Motor neuron (in vitro differentiated cells): ENCODE data around the gene CSRP1. TPM values are rescaled to one million over a fixed set of nuclear protein-coding genes. Genes with fewer than 3 reads are reported as not detected.

Experiments used
- ATAC-seq, 8 experiments: fragments of 200-7000 bp; cut with Tn5 transposase; replicated peaks in 6 of 8; 2 replicates each; pipeline ENCODE4 v1.8.0; 2021; ENCODE audit warnings: mild to moderate bottlenecking in 8 of 8, moderate library complexity in 8 of 8
- H3K27ac ChIP-seq, 2 donors: fragments of 250-450 bp; sonication (Bioruptor Pico); 2 replicates each; pipeline ENCODE4 v1.9.0; 2021; ENCODE audit warnings: antibody characterized with exemption in 2 of 2, mild to moderate bottlenecking in 2 of 2, moderate library complexity in 1 of 2
- H3K4me1 ChIP-seq, 2 donors: fragments of 250-450 bp; sonication (Bioruptor Pico); replicated peaks in 1 of 2; 2 replicates each; pipeline ENCODE4 v1.6.1; 2021; ENCODE audit warnings: antibody characterized with exemption in 2 of 2, mild to moderate bottlenecking in 2 of 2, moderate library complexity in 1 of 2
- H3K4me3 ChIP-seq, 5 donors: fragments of 250-450 bp; sonication (Bioruptor Pico); 2 replicates each; pipeline ENCODE4 v1.9.0; 2021; ENCODE audit warnings: antibody characterized with exemption in 5 of 5, mild to moderate bottlenecking in 5 of 5, moderate library complexity in 4 of 5
- WGBS, 10 experiments: fragments of 450-650 bp; shearing (Covaris generic); methylation state at CpG; one replicate each; pipeline ENCODE4 v1.0.0; 2022; 5-methylcytosine and 5-hydroxymethylcytosine counted together
- in situ Hi-C, 9 experiments: fragments of 400-800 bp; cut with MboI; loops; one replicate each; pipeline ENCODE4 v1.15.0; 2021; ENCODE audit warnings: low sequenced_read_pairs in 9 of 9, low pct_unique_long_range_greater_than_20kb in 2 of 9; ENCODE audit not compliant: unreplicated experiment in 9 of 9
- total RNA-seq, 8 experiments: library from RNA; unstranded; fragments of 300-600 nt; gene quantifications; 2 replicates each; pipeline versions ENCODE4 v1.2.3 to v1.2.4, GENCODE V29; 2022

Gene CSRP1
- total RNA-seq, 8 experiments from 2014 or later = 9.0 to 109 (median 54.9) TPM

DNA sequence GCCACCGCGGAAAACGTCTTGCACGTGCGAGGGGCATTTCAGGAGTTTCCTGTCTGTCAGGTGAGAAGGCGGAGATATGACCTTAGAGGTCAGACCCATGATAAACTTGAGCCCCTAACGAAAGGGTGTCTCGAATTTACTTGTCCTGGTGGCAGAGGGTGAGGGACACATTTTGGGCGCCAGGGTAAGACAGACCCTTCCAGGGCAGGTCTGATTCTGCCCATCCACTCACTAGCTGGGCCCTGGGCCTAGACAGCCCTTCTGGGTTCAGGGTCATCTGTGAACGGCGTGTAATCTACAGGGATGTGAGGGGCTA, 395 bp upstream of the CSRP1 start:
- ATAC-seq = peak in 1 of 8 experiments; percentile 11
- 80 to 95% (median 93%) methylated on average over 1 to 8 of the region's 11 CpGs; no CpG with 5 or more reads in 7 of the 10 experiments for WGBS, 10 experiments
- Histone ChIP-seq H3K4me3 (peak overlapping the region in 4 of 5 donors; percentile 16 to 57 (median 44)), H3K4me1 (peaks cover 36 to 45% of the 10 kb centered on the region in 2 donors), H3K27ac (no peak overlapping the region)
- in situ Hi-C loops = loop anchor here in 2 of 9 experiments (25.0 kb wide), 1 partner anchor 245 kb away; no protein-coding TSS in a partner anchor

DNA sequence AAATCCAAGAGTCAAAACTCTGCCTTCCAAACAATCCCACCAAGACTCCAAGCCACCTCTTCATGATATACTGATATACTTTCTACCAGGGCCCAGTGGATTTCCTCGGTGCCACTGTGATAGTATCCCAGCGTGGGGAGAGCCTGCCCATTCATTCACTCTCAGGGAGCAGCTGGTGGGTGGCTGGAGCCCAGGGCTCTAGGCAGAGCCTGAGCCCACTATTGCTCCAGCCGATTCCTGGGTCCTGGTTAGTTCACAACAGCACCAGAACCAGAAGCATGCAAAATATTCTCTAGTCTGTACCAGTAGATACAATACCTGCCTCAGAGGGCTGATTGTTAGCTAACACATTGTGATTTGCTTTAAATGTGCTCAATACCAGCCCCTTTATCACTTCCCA, 831 bp downstream of the CSRP1 start:
- H3K4me3 ChIP-seq = peak overlapping the region in 3 of 5 donors; percentile 36 to 57 (median 53)

DNA sequence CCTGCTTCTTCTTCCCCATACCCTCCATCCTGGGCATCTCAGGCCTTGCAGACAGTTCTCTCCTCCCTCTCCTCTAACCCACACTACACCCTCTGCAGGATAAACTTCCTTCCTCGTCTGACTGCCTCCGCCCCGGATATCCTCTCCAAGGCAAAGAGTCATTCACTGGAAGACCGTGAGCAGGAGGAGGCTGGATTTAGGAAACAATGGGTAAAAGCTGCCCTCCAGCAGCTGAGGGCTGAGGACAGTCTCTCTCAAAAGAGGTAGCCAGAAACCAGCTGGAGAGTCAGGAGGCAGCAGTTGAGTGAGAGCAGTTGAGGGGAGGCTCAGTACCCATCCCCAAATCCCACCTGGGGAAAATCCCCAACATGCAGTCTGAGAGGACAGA, 1.4 kb downstream of the CSRP1 start:
- ATAC-seq = peak in 4 of 8 experiments; percentile 3 to 7 (median 6)
- in situ Hi-C loops = loop anchor here in 2 of 9 experiments (25.0 kb wide), 1 partner anchor 243 kb away; no protein-coding TSS in a partner anchor
- H3K4me3 ChIP-seq = peak overlapping the region in 2 of 5 donors; percentile 53 to 57
- peaks cover 32 to 46% of the 10 kb centered on the region in 2 donors for H3K4me1 ChIP-seq
- no peak overlapping the region for H3K27ac ChIP-seq
- 5 to 27% (median 12%) methylated on average over 1 to 4 of the region's 4 CpGs; no CpG with 5 or more reads in 3 of the 10 experiments for WGBS, 10 experiments

More for the DNA sequence above, 831 bp downstream of the CSRP1 start:
- peaks cover 32 to 42% of the 10 kb centered on the region in 2 donors for H3K4me1 ChIP-seq
- 17 to 100% (median 80%) methylated on average over 1 to 2 of the region's 3 CpGs; no CpG with 5 or more reads in 6 of the 10 experiments for WGBS, 10 experiments
- no peak overlapping the region for H3K27ac ChIP-seq
- in situ Hi-C loops = loop anchor here in 2 of 9 experiments (25.0 kb wide), 1 partner anchor 244 kb away; no protein-coding TSS in a partner anchor
- no peak for ATAC-seq

DNA sequence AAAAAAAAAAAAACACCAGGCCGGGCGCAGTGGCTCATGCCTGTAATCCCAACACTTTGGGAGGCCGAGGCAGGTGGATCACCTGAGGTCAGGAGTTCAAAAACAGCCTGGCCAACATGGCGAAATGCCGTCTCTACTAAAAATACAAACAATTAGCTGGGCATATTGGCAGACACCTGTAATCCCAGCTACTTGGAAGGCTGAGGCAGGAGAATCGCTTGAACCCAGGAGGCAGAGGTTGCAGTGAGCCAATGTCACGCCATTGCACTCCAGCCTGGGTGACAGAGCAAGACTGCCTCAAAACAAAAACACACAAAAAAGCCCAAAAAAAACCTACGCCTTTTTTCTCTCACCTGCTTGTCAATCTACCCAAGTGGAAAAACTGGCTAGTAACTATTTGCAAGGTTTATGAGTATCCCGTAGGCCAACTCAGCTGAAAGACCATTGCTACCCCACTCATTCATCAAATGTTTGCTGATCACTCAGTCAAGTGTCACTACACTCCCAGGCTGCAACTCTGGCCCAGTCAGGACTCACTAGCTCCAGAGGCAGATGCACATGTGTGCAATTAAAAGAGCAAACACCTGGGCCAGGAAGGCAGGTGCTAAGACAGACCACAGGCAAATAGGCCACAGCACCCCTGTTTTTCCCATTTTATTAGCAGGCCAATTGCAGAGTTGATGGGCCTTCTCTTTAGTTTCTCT, 2.0 kb downstream of the CSRP1 start:
- H3K4me3 ChIP-seq = no peak overlapping the region
- in situ Hi-C loops = loop anchor here in 2 of 9 experiments (25.0 kb wide), 1 partner anchor 243 kb away; no protein-coding TSS in a partner anchor
- H3K27ac ChIP-seq = no peak overlapping the region
- no peak for ATAC-seq
- H3K4me1 ChIP-seq = peaks cover 34 to 50% of the 10 kb centered on the region in 2 donors
- WGBS, 10 experiments = 20 to 98% (median 87%) methylated on average over 1 to 8 of the region's 9 CpGs; no CpG with 5 or more reads in 1 of the 10 experiments

DNA sequence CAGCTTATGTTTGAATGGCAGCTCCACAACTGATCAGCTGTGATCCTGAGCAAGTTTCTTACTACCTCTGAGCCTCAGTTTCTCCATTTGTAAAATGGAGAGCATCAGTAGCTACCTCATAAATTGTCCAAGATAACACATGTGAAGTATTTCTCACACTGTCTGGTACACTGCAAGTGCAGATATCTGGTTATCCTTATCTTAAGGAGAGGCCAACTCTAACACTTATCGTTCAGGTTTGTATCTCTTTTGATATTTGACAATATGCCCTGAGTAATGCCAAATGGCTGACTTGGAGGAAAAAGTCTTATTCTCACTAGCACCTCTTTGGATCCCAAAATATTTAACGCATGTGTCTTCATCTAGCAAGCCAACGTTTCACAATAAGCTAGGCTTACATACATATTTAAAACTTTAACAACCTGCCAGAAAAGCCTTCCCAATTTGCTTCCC, 2.7 kb downstream of the CSRP1 start:
- in situ Hi-C loops = loop anchor here in 2 of 9 experiments (25.0 kb wide), 1 partner anchor 242 kb away; no protein-coding TSS in a partner anchor
- no peak overlapping the region for H3K27ac ChIP-seq
- H3K4me1 ChIP-seq = peaks cover 34 to 50% of the 10 kb centered on the region in 2 donors
- no peak overlapping the region for H3K4me3 ChIP-seq
- 0 to 100% (median 80%) methylated on average over 1 to 3 of the region's 3 CpGs; no CpG with 5 or more reads in 1 of the 10 experiments for WGBS, 10 experiments
- ATAC-seq = no peak

DNA sequence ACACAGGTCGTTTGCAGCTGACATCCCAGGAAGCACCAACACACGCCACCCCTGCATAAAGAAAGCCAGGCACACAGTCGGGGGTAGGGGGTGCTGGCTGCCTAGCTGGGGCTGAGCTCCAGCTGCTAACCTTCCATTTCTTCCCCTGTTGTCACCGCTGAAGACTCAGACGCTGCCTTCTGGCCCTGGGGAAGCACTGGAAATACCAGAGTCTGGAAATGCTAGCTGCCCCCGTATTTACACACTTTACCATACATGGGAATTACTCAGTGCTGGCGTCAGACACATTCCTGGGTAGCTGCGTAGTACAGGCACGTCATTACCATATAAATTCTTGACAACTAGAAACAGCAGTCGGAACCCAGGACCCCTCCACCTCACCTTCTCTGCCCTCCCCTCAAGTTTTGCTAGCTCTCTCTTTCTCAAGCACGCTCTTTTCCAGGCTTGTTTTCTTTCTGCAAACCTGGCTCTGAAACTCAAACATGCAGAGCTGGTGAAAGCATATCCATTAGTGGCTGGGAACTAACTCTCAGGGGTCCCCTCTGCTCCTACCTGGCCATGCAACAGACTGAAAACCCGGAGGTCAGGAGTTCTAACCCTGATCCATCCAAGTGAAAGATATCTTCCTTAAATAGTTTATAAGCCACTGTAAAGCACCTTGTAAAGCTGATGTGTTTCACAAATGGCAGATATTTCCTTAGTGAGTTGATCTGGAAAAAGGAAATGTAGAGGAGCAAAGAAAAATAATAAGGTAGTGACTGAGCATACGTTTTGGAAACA, 3.3 kb downstream of the CSRP1 start:
- H3K4me3 ChIP-seq = peak overlapping the region in 1 of 5 donors; percentile 5
- peaks cover 34 to 50% of the 10 kb centered on the region in 2 donors for H3K4me1 ChIP-seq
- 0 to 43% (median 19%) methylated on average over 1 to 13 of the region's 13 CpGs for WGBS, 10 experiments
- ATAC-seq = peak; percentile 64 to 79 (median 72)
- in situ Hi-C loops = loop anchor here in 2 of 9 experiments (25.0 kb wide), 1 partner anchor 241 kb away; no protein-coding TSS in a partner anchor
- H3K27ac ChIP-seq = peak overlapping the region; percentile 48 to 58

DNA sequence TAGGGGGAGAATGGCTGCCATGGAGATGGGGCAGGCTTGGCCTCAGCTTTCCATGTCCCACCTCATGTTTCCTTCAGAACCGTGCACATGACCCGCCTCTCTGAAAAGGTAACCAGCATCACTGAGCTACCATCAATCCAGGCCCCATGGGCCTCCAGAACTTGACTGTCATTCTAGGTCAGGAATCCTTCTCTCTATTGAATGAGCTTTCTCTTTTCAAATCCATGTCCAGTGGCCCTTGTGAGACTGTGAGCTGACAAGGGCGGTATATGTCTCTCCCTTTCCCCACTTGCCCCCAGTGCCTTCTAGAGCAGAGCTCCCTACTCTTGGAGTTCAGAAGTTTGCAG, 4.4 kb downstream of the CSRP1 start:
- Histone ChIP-seq H3K4me1 (peaks cover 34 to 50% of the 10 kb centered on the region in 2 donors), H3K27ac (no peak overlapping the region), H3K4me3 (no peak overlapping the region)
- in situ Hi-C loops = loop anchor here in 2 of 9 experiments (25.0 kb wide), 1 partner anchor 240 kb away; no protein-coding TSS in a partner anchor
- 83 to 100% (median 95%) methylated on average over 1 to 3 of the region's 3 CpGs; no CpG with 5 or more reads in 6 of the 10 experiments for WGBS, 10 experiments
- ATAC-seq = no peak

DNA sequence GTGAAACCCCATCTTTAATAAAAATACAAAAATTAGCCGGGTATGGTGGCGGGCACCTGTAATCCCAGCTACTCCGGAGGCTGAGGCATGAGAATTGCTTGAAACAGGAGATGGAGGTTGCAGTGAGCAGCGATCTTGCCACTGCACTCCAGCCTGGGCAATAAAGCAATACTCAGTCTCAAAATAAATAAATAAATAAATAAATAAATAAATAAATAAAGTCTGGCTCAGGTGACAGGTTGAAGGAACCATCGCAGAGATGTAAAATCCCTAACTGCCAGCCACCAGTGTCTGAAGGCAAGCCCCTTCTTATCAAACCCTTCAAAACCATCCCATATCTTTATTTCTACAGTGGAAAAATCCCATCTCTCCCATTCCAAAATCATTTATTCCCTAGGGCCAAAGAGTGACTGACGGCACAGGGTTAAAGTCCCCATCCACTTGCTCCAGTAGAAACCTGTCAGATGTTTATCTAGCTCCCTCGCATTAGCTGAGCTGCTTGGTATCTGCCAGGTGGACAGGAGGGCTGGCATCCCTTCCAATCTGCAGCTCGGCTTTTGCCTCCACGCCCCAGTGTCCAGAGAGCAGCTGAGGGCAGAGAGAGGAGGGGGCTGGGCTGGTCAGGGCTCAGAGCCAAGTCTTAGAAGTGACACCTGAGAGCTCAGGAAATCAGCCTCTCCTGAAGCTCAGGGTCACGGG, 5.0 kb downstream of the CSRP1 start:
- no peak overlapping the region for H3K27ac ChIP-seq
- ATAC-seq = no peak
- no peak overlapping the region for H3K4me3 ChIP-seq
- peaks cover 31 to 51% of the 10 kb centered on the region in 2 donors for H3K4me1 ChIP-seq
- WGBS, 10 experiments = 80 to 100% (median 96%) methylated on average over 1 to 8 of the region's 10 CpGs
- in situ Hi-C loops = loop anchor here in 2 of 9 experiments (25.0 kb wide), 1 partner anchor 240 kb away; no protein-coding TSS in a partner anchor

DNA sequence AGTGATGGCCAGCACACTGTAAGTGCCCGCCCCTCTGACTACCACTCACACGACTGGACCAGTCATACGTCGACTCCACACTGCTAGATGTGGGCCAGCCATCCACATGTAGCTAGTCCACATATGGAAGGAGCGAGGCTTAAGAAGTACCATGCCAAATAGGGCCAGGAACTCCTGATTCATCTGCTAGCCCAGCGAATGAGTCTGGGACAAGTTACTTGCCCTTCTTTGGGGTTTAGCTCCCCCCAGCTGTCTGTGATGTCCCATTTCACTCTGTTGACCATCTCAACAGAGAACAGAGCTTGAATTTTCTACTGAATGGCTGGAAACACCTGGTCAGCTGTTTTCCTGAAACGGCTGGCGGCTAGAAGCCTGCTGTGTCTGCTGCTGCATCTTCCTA, 5.8 kb downstream of the CSRP1 start:
- in situ Hi-C loops = loop anchor here in 2 of 9 experiments (25.0 kb wide), 1 partner anchor 239 kb away; no protein-coding TSS in a partner anchor
- Histone ChIP-seq H3K27ac (no peak overlapping the region), H3K4me3 (no peak overlapping the region), H3K4me1 (peaks cover 34 to 54% of the 10 kb centered on the region in 2 donors)
- ATAC-seq = no peak
- WGBS, 10 experiments = 82 to 94% (median 87%) methylated on average over 1 to 8 of the region's 8 CpGs; no CpG with 5 or more reads in 4 of the 10 experiments

DNA sequence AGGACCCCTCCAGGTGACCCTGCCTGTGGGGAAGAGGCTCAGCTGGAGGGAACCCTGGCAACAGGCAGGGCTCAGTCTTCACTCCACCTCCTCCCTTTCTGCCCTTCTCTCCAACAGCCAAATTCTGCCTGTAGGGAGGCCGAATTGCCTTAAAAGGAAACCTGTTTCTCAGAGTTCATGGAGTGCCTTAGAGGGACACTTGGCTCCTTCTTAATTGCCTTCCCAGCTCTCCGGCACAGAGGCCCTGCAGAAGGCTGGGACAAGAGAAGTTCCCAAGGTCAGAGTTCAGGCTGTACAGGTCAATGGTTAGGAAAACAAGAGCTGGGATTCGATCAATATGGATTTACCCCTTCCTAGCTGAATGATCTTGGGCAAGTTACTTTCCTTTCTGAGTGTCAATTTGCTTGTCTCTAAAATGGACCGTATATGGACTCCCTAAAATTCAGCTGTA, 6.2 kb downstream of the CSRP1 start:
- 20 to 75% (median 47%) methylated on average over 1 to 4 of the region's 4 CpGs; no CpG with 5 or more reads in 1 of the 10 experiments for WGBS, 10 experiments
- H3K4me3 ChIP-seq = no peak overlapping the region

DNA sequence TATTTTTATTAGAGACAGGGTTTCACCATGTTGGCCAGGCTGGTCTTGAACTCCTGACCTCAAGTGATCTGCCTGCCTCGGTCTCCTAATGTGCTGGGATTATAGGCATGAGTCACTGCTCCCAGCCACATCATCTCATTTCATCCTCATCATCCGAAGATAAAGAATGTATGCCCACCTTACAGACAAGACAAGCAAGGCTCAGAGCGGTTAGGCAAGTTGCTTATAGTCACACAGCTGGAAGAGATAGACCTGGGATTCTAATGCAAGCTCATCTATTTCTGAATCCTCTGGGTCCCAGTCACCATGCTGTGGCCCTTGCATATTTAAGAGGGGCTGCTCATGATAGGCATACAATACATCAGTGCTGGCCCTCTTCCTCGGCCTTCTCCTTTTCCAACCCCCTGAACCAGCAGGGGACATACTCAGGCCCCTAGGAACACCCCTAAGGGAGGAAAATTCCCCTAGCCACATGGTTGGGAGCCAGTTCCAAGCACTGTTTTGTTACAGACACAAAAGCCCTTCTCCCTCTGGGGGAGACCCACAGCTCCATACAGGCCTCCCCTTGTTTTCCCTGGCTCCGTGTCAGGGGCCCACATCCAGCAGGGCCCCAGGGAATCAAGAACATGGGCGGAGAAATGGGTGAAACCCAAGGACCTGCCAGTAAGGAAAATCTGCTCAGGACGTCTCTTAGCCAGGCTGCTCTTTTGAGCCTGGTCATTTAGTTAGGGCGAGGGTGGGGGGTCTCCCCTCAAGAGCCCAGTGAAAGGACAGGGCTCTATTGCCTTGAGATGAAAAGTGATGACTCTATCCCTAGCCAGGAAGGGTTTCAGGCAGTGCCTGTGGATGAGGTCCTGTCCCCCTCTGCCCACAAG, 6.9 kb downstream of the CSRP1 start:
- H3K4me3 ChIP-seq = no peak overlapping the region
- H3K27ac ChIP-seq = no peak overlapping the region
- in situ Hi-C loops = loop anchor here in 2 of 9 experiments (25.0 kb wide), 1 partner anchor 238 kb away; no protein-coding TSS in a partner anchor
- no peak for ATAC-seq
- WGBS, 10 experiments = 62 to 100% (median 86%) methylated on average over 1 to 6 of the region's 8 CpGs; no CpG with 5 or more reads in 2 of the 10 experiments
- peaks cover 34 to 52% of the 10 kb centered on the region in 2 donors for H3K4me1 ChIP-seq

More for the DNA sequence above, 6.2 kb downstream of the CSRP1 start:
- ATAC-seq = no peak
- Histone ChIP-seq H3K4me1 (peaks cover 34 to 52% of the 10 kb centered on the region in 2 donors), H3K27ac (no peak overlapping the region)
- in situ Hi-C loops = loop anchor here in 2 of 9 experiments (25.0 kb wide), 1 partner anchor 238 kb away; no protein-coding TSS in a partner anchor
